ENCODE data around the gene CAMK2D.

Gene CAMK2D

GRCh38 chr4:113472864-113473263 lies 288.7 kb downstream of the CAMK2D start:
- DNase-seq (ENCODE audit: low read depth in 2 of 2), result no peak

- no peak for DNase-seq (ENCODE audit: low read depth in 2 of 2)
Observed at GRCh38 chr4:113471146-113471860, 290.2 kb downstream of the CAMK2D start.

GRCh38 chr4:113469926-113470325 lies 291.6 kb downstream of the CAMK2D start:
- DNase-seq (ENCODE audit: low read depth in 2 of 2), result no peak

DNA sequence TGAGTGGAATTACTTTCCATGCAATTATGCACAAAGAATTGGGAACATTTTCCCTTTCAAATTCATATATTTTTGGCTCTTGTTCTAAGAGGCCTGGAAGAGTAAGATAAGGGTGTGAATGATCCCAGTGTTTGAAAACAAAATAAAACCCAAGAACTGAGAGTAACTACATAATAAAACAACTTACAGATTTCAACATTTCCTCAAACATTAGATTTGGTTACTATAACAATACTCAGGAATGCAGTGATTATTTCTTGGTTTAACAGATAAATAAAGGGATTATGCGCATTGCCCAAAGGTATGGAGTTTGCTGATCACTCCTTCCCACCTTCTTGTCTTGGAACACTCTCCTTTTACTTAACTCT lies 292.5 kb downstream of the CAMK2D start:
- no peak for DNase-seq (ENCODE audit: low read depth in 2 of 2)

DNA sequence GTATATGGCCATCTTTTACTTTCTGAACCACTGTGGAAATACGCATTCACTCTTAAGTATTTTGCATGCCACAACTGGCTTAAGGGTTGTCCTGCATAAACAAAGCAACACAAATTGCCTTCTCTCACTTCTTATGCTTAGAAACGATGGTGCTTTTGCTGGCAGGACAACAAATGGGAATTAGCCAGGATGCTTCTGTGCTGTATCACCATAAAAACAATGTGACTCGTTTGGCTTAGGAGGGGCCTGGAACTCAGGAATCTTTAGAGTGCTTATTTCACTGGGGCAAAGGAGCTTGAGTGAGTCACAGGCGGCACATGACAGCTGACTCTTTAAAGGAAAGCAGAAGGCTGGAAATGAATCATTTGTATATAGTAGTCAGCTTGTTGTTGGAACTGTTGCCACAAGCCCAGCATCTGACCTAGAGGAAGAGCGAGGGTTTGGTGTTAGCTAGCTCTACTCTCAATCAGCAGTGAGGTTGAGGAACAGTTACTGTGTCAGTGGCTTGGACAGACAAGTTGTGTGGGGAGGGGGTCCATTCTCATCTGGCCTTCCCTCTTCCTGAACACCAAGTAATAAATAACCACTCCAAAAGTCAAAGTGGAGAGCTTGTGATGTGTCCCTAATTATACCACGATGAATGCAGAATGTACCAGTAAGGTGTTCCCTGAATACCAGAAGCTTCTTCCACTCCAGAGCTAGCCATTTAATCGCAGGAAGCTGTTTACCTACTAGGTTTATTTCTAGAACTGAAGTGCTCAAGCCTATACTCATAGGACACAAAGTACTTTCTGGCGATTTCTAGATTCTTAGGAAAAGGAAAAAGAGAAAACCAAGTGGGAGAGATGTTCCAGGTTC lies 293.1 kb downstream of the CAMK2D start:
- no peak for DNase-seq (ENCODE audit: low read depth in 2 of 2)

DNA sequence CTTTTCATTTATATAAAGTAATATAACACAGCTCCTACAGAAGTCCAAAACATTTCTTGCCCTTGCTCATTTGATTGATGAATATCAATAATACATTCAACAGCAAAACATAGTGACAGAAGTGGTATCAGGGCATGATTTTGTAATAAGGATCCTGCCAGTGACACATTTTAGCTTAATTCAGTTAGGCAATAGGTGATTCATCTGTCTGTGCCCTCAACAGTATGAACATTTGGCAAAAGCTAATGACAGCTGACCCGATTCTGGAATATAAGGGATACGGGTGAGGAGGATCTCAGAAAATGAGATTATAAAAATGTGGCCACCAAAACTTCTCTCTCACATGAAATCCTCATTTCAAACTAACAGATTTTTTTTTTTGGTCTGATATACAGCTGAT lies 294.0 kb downstream of the CAMK2D start:
- DNase-seq (ENCODE audit: low read depth in 2 of 2), result no peak

DNA sequence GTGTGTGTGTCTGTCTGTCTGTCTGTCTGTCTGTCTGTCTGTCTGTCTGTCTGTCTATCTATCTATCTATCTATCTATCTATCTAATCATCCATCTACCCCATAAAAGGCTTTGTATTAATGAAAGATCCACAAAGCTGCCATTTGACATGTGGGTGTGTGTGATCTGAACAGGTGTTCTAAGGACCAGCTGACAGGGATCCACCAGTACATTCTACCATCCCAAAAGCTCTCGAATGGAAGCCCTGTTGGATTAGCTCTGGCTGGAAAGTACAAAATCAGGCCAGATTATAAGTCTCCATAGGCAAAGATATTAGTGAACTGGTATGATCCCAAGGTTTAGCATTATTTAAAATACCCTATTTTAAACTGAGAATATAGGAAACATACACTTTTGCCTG lies 299.3 kb downstream of the CAMK2D start:
- no peak for DNase-seq (ENCODE audit: low read depth in 2 of 2)

- no peak for DNase-seq (ENCODE audit: low read depth in 2 of 2)
Observed at GRCh38 chr4:113461281-113461680, 300.3 kb downstream of the CAMK2D start.

DNA sequence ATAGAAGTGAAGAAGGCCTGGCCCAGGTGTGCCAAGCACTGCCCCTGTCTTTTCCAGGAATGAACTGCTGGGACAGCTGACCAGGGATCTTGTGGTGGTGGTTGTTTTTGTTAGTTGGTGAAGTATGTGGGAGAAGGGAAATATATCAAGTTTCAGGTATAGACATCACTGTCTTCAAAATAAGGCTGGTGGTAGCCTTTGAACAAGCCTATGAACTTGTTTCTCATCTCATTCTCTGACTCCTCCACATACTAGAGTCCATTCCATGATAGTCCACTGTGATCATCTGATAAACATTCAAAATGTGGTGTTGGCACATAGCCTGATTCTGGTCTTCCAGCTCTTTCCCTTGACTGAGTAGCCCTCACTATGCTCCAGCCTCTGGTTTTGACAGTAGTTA lies 303.7 kb downstream of the CAMK2D start:
- no peak for DNase-seq (ENCODE audit: low read depth in 2 of 2)

DNA sequence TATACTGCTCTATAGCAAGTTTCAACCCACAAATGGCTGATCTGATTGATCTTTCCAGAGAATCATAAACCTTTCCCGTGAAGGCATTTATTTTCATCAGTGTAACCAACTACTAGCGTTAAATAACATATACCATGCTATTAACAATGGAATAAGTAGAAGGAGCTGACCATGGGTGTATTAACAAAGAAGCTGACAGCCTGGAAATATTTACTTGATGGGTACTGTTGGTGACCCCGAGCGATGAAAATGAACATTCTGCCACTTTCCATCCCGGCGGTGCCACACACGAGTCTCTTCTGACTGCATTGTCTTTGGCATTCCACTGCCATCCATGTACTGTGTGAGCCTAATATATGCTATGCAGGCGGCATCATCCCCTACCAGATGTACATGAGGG lies 304.4 kb downstream of the CAMK2D start:
- no peak for DNase-seq (ENCODE audit: low read depth in 2 of 2)

GRCh38 chr4:113455061-113455460 lies 306.5 kb downstream of the CAMK2D start:
- no peak for DNase-seq (ENCODE audit: low read depth in 2 of 2)

DNA sequence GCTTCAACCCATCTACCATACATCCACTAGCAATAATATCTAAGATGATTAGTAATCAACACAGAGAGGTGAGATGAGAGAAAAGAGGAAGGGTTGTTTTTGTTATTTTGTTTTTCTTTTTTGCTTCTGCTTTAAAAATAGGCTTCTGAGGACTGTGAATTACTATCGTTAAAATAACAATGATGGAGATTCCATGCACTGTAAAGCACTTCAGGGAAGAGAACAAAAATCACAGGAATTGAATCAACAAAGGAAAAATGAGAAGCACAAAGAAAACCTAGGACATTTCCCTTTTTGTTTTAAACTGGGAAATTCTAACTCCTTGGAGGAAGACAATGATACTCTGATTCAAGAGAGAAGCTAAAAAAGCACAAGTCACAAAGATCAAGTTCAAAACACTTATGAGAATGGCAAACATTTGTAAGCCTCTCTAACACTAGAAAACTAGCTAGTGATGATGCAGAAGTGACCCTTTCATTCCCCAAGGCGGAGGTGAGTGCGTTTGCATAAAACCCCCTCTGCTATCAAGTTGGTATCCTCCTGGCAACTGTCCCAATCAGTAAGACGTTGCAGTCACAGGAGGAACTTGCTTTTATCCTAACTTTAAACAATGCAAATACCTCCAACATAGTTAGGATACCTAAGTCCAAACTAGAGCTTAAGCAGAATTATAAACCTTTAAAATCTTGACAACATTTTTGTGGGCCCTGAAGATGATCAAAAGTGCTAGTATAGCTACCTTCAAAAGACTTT lies 308.5 kb downstream of the CAMK2D start:
- DNase-seq (ENCODE audit: low read depth in 2 of 2), result no peak

- no peak for DNase-seq (ENCODE audit: low read depth in 2 of 2)
Observed at GRCh38 chr4:113452152-113452551, 309.4 kb downstream of the CAMK2D start.

DNA sequence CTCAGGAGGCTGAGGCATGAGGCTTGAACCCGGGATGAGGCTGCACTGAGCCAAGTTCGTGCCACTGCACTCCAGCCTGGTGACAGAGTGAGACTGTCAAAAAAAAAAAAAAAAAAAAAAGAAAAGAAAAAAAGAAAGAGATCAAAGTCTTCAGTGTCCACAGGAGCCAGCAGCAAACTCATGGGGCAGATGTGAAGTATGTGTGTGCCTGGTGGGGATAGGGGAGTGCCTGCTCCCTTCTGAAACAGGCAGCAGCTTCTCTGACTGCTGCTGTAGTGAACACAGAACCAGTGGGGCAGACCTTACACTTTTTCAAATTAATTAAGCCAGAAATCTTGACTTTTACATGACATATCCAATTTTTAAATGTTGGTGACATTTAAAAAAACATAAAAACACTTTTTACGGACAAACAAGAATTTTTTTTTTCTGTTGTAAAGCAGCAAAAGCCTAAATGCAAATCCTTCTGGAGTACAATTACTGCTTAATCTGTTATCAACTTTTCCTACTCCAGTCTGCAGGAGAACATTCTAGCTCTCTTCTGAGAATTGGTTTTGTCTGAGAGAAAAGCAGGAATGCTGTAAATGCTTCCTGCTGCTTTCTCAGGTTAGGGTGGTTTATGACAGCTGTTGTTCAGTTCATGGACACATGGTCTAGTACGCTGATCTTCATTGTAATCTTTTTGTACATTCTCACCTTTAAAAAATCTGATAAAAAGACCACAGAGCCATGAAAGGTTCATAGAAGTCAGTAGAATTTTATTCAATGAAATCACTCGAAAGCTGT lies 311.1 kb downstream of the CAMK2D start:
- DNase-seq (ENCODE audit: low read depth in 2 of 2), result no peak

GRCh38 chr4:113449410-113449974 lies 312.0 kb downstream of the CAMK2D start:
- no peak for DNase-seq (ENCODE audit: low read depth in 2 of 2)

- DNase-seq (ENCODE audit: low read depth in 2 of 2), result no peak
Observed at GRCh38 chr4:113447769-113448168, 313.8 kb downstream of the CAMK2D start.

DNA sequence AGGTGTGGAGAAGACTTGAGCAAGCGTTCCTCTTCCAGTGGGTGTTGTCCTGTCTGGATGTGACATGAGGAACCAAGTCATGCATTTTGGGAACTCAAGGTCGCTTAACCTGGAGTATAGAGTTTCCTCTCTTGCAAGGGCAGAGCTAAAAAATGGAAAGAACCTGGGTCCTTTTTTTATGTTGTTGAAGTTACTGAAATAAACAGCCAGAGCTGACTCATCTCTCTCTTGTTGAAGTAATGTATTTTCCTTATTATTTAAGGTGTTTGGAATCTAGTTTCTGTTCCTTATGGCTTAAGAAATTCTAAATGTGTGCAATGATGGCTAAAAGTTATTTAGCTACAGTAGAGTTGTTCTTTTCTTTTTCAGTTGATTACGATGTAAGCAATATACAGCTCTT lies 314.5 kb downstream of the CAMK2D start:
- DNase-seq (ENCODE audit: low read depth in 2 of 2), result no peak

GRCh38 chr4:113446019-113446418 lies 315.5 kb downstream of the CAMK2D start:
- DNase-seq (ENCODE audit: low read depth in 2 of 2), result no peak

DNA sequence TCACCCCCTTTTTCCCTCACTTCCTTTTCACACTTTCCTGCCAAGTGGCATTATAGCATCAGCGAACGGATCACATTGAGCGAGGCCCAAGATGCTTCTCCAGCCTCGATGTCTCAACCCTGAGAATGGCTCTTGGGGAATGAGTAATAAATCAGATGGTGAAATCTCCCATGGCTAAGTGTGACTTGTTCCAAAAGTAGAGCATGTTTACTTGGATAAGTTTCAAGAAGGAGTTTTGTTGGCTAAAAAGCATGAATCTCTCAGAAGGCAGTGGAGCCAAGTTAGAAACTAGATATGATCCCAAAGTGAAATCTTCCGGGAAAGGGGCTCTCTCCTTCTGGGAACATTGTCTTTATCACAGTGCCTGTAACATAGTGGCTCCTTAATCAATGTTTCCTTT lies 316.3 kb downstream of the CAMK2D start:
- DNase-seq (ENCODE audit: low read depth in 2 of 2), result no peak

DNA sequence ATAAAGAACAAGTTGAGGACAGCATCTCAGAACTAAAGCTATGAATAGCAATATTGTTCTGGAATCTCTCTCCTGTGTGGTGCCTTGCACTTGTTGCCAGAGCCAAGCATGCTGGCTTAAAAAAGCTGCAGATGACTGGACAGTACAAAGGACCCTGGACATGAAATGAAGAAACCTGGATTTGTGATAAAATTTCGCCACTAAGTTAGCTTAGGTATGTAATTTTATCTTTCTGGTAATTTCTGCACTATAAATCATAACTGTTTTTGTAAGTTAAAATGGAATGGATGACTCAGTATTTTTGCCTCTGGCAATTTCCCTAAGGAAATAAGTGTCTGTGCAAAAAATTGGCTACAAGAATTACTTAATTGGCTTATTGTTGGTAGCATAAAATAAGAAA lies 317.2 kb downstream of the CAMK2D start:
- DNase-seq (ENCODE audit: low read depth in 2 of 2), result no peak

GRCh38 chr4:113442826-113443225 lies 318.7 kb downstream of the CAMK2D start:
- no peak for DNase-seq (ENCODE audit: low read depth in 2 of 2)

All from activated CD8-positive, alpha-beta memory T cell treated with anti-CD3 and anti-CD28 coated beads for 4 hours (primary cell).